Measurements from ENCODE around the gene CD34.

CD34 gene

GRCh38 chr1:207887542-207888201 is 23.3 kb downstream of the CD34 start:
- no peak for TF ChIP-seq CTCF (IDR thresholded peaks at IDR 0.05; ENCODE audit: low read depth, low read length, missing control alignments)
- DNase-seq (ENCODE audit: extremely low read depth, low read depth), result no peak
- no peak overlapping the region for H3K4me3 ChIP-seq (replicated peaks; ENCODE audit: low read depth, low read length)

- TF ChIP-seq CTCF (IDR thresholded peaks at IDR 0.05; ENCODE audit: low read depth, low read length, missing control alignments), result no peak
- H3K4me3 ChIP-seq (replicated peaks; ENCODE audit: low read depth, low read length), result no peak overlapping the region
- DNase-seq (ENCODE audit: extremely low read depth, low read depth), result no peak
Observed at GRCh38 chr1:207886227-207886626, 24.7 kb downstream of the CD34 start.

GRCh38 chr1:207885129-207886032 is 25.5 kb downstream of the CD34 start:
- DNase-seq (ENCODE audit: extremely low read depth, low read depth), result peak; percentile 84
- no peak overlapping the region for H3K4me3 ChIP-seq (replicated peaks; ENCODE audit: low read depth, low read length)
- TF ChIP-seq CTCF (IDR thresholded peaks at IDR 0.05; ENCODE audit: low read depth, low read length, missing control alignments), result peak; percentile 94

GRCh38 chr1:207884266-207885029 is 26.5 kb downstream of the CD34 start:
- H3K4me3 ChIP-seq (replicated peaks; ENCODE audit: low read depth, low read length), result no peak overlapping the region
- no peak for TF ChIP-seq CTCF (IDR thresholded peaks at IDR 0.05; ENCODE audit: low read depth, low read length, missing control alignments)
- no peak for DNase-seq (ENCODE audit: extremely low read depth, low read depth)

- H3K4me3 ChIP-seq (replicated peaks; ENCODE audit: low read depth, low read length), result no peak overlapping the region
- TF ChIP-seq CTCF (IDR thresholded peaks at IDR 0.05; ENCODE audit: low read depth, low read length, missing control alignments), result no peak
- DNase-seq (ENCODE audit: extremely low read depth, low read depth), result no peak
Observed at GRCh38 chr1:207883660-207884250, 27.2 kb downstream of the CD34 start.

- TF ChIP-seq CTCF (IDR thresholded peaks at IDR 0.05; ENCODE audit: low read depth, low read length, missing control alignments), result no peak
- H3K4me3 ChIP-seq (replicated peaks; ENCODE audit: low read depth, low read length), result no peak overlapping the region
Observed at GRCh38 chr1:207883104-207883651, 27.7 kb downstream of the CD34 start.

More at GRCh38 chr1:207883104-207883651, 27.7 kb downstream of the CD34 start:
- no peak for DNase-seq (ENCODE audit: extremely low read depth, low read depth)

All from HFF-Myc (cell line).